HG02763 (cell line): ENCODE results near the gene A4GALT.
A peak's percentile ranks its signal among the peaks of the same experiment; 100 is the strongest.
"Not testable (repeated sequence)": the region's sequence is repeated elsewhere in the genome, so short reads cannot be mapped to it uniquely, and the experiment has no call there.

Source experiments
- ATAC-seq: cut with Tn5 transposase; IDR thresholded peaks from one replicate; pipeline ENCODE4 v1.9.1; 2021; ENCODE audit warnings: mild to moderate bottlenecking, moderate library complexity; ENCODE audit not compliant: unreplicated experiment

A4GALT gene

DNA sequence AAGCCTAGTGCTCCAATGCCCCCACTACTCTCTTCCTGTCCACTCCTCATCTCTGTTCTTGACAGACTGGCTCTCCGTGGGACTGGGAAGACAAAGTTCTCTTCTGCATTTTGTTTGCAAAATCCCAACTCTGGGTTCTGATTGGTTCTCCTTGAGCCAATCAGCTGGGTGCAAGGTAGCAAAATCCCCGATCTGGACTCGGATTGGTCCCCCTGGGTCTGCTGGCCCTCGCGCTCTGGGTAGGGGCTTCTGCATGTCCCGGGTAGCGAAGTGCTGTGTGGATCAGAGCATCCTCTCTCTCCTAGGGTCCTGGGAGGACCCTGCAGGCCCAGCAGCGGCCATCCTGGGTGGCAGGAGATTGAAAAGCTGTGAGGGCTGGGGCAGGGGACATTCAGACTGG is 22.3 kb upstream of the A4GALT start:
- no peak for ATAC-seq

- not testable (repeated sequence) for ATAC-seq
Measured at GRCh38 chr22:42740320-42740719, 19.6 kb upstream of the A4GALT start.

- no peak for ATAC-seq
Measured at GRCh38 chr22:42734406-42734805, 13.7 kb upstream of the A4GALT start.

DNA sequence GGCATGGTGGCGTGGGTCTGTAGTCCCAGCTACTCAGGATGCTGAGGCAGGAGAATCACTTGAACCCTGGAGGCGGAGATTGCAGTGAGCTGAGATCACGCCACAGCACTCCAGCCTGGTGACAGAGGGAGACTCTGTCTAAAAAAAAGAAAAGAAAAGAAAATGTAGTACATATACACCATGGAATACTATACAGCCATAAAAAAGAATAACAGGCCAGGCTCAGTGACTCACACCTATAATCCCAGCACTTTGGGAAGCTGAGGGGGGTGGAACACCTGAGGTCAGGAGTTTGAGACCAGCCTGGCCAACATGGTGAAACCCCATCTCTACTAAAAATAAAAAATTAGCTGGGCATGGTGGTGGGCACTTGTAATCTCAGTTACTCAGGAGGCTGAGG is 12.7 kb upstream of the A4GALT start:
- not testable (repeated sequence) for ATAC-seq

DNA sequence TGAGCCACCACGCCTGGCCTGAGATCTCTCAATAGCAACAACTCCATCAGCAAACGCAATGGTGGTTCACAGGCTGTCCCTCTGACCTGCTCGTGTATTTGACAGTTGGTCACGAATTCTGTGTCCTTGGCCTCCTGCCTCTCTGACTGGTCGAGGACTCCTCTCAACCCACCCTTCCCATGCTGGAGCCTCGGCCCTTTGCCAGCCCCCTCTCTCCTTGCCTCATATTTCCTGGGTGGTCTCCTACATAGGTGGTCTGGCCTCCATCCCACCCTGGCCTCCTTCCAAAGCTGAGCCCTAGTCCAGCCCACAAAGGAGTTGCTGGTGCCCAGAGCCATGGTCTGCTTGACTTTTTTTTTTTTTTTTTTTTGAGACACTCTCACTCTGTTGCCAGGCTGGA is 11.4 kb upstream of the A4GALT start:
- ATAC-seq: no peak

- no peak for ATAC-seq
Measured at GRCh38 chr22:42726811-42727210, 6.1 kb upstream of the A4GALT start.

- no peak for ATAC-seq
Measured at GRCh38 chr22:42725606-42726355, 5.1 kb upstream of the A4GALT start.

- ATAC-seq: no peak
Measured at GRCh38 chr22:42724062-42724461, 3.4 kb upstream of the A4GALT start.

- ATAC-seq: no peak
Measured at GRCh38 chr22:42721045-42721434, 370 bp upstream of the A4GALT start.

- no peak for ATAC-seq
Measured at GRCh38 chr22:42719656-42720262, 911 bp downstream of the A4GALT start.

DNA sequence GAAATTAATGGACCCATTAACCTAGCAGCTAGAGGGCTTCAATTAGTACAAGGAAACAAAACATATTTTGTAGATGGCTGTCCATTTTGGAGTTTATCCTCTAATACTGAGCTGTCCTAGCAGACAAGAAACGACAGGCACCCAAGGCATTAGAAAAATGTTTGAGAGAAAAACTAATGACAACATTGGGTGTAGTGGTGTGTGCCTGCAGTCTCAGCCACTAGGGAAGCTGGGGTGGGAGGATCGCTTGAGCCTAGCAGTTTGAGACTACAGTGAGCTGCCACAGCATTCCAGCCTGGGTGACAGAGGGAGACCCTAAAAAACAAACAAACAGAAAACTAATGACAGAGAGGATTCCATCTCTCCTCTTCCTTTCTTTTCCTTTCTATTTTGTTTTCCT is 1.5 kb downstream of the A4GALT start:
- no peak for ATAC-seq

DNA sequence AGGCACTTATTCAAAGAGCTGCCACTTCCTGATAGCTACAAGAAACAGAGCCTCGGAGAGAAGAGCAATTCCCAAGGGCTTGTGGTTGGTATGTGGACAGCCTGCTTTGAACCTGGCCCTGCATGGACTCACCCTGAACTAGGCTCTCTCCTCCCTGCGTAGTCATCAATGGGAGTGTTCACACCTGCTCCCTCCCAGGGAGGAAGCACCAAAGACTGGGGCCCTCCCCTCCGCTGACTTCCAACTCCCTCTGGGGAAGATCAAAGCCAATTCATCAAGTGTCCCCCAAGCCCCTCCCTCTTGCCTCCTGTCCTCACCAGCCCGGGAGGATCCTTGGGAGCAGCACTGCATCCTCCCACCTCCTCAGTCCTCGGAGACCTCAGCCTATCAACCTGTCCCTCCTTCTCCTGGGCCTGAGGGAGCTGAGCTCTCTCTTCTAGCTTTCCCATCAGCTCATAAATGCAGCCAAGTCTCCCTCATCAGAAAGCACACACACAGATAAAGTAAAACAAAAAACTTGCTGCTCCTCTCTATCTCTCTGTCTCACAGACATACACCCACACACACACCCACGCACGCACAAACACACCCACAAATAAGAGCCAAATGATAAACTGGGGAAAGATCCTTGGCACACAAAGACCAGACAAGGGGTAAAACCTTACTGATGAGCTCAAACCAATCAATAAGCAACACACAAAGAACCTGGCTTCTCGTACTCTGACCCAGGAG is 3.3 kb downstream of the A4GALT start:
- no peak for ATAC-seq

- ATAC-seq: peak; percentile 42
Measured at GRCh38 chr22:42716649-42717127, 4.0 kb downstream of the A4GALT start.

GRCh38 chr22:42716221-42716620 is 4.4 kb downstream of the A4GALT start:
- ATAC-seq: peak; percentile 14

- no peak for ATAC-seq
Measured at GRCh38 chr22:42714768-42715390, 5.8 kb downstream of the A4GALT start.

DNA sequence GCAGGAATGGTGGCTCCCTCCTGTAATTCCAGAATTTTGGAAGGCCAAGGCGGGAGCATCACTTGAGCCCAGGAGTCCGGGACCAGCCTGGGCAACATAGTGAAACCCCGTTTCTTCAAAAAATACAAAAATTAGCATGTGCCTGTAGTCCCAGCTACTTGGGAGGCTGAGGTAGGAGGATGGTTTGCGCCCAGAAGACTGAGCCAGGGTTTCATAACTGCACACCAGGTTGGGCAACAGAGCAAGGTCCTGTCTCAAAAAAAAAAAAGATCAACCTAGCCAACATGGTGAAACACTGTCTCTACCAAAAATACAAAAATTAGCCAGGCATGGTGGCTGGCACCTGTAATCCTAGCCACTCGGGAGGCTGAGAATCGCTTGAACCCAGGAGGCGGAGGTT is 6.4 kb downstream of the A4GALT start:
- ATAC-seq: no peak

DNA sequence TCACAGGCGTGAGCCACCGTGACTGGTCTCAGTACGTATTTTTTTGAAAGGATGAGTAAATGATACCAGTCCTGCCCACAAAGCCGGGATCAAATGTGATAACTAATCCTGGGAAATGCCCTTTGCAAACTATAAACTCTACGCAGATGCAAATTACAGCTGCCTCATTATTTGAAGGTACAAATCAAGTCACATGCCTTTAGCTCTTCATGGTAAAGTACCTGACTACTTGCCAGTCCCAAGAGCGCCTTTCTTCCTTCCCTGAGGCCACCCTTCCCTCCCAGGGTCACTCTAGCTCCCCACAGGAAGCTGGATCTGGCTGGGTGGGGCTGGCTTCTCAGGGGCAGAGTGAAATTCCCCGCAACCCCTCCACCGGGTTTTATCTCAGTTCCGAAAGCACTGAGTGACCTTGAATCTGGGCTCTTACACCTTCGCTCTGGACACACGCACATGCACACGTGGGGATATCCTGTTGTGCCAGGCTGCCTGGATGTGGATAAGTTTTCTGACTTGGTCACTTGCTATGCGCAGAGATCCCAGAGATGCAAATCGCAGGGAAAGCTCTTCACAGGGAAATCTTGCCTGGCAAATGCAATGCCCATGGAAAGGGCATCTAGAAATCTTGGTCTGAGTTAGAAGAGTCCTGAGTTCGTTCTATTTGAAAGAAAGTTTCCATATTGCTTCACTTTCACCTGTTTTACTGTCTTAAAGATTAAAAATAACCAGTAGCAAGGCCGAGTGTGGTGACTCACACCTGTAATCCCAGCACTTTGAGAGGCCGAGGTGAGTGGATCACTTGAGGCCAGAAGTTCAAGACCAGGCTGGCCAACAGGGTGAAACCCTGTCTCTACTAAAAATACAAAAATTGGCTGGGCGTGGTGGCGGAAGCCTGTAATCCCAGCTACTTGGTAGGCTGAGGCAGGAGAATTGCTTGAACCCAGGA is 8.5 kb downstream of the A4GALT start:
- no peak for ATAC-seq

GRCh38 chr22:42711281-42711731 is 9.4 kb downstream of the A4GALT start:
- no peak for ATAC-seq

GRCh38 chr22:42708417-42708816 is 12.3 kb downstream of the A4GALT start:
- no peak for ATAC-seq

DNA sequence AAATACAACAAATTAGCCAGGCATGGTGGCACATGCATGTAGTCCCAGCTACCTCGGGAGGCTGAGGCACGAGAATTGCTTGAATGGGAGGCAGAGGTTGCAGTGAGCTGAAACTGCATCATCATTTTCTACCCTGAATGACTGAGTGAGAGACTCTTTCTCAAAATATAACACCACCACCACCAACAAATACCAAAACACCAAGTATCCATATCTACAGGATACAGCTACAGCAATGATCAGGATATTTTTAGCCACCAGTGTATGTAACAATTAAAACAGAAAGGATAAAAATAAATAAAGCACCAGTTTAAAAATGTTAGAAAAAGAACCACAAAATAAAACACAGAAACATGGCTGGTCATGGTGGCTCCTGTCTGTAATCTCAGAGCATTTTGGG is 13.2 kb downstream of the A4GALT start:
- ATAC-seq: no peak
